H9 (cell line): ENCODE measurements around the gene SCAND1. TPM values are rescaled to one million over a fixed set of nuclear protein-coding genes. Genes with fewer than 3 reads are reported as not detected.

ENCODE experiments used
- DNase-seq: peaks from one replicate; pipeline ENCODE4 v3.0.0-alpha.2; 2017
- H2AFZ ChIP-seq: one replicate; pipeline ENCODE4 v1.6.1; 2013; ENCODE audit warnings: mild to moderate bottlenecking, low read length, control low read depth, moderate library complexity
- H2AK5ac ChIP-seq: 2 replicates; pipeline ENCODE4 v1.6.1; 2013; ENCODE audit warnings: low read length, control low read depth, mixed read lengths; ENCODE audit not compliant: insufficient read length
- H2BK120ac ChIP-seq: one replicate; pipeline ENCODE4 v1.6.1; 2013; ENCODE audit warnings: low read depth, mild to moderate bottlenecking, low read length, control low read depth, inconsistent platforms; ENCODE audit not compliant: poor library complexity, severe bottlenecking
- H2BK12ac ChIP-seq: 2 replicates; pipeline ENCODE4 v1.6.1; 2013; ENCODE audit warnings: low read length, control low read depth, mixed read lengths, low read depth; ENCODE audit not compliant: insufficient read length
- H2BK15ac ChIP-seq: 2 replicates; pipeline ENCODE4 v1.6.1; 2013; ENCODE audit warnings: low read depth, low read length, control low read depth
- H2BK20ac ChIP-seq: one replicate; pipeline ENCODE4 v1.6.1; 2013; ENCODE audit warnings: low read depth, mild to moderate bottlenecking, low read length, control low read depth, inconsistent platforms; ENCODE audit not compliant: poor library complexity, severe bottlenecking
- H2BK5ac ChIP-seq: 2 replicates; pipeline ENCODE4 v1.6.1; 2013; ENCODE audit warnings: low read length, control low read depth, mixed read lengths; ENCODE audit not compliant: insufficient read length
- H3K14ac ChIP-seq: 2 replicates; pipeline ENCODE4 v1.6.1; 2013; ENCODE audit warnings: low read length, control low read depth; ENCODE audit not compliant: insufficient read depth
- H3K18ac ChIP-seq: 2 replicates; pipeline ENCODE4 v1.6.1; 2013; ENCODE audit warnings: low read depth, mild to moderate bottlenecking, mixed read lengths, low read length, control low read depth; ENCODE audit not compliant: insufficient read length
- H3K23ac ChIP-seq: 2 replicates; pipeline ENCODE4 v1.6.1; 2013; ENCODE audit warnings: low read length, control low read depth, mixed read lengths, low read depth; ENCODE audit not compliant: insufficient read length
- H3K23me2 ChIP-seq: 2 replicates; pipeline ENCODE4 v1.6.1; 2013; ENCODE audit warnings: low read depth, mild to moderate bottlenecking, mixed read lengths, low read length, control low read depth; ENCODE audit not compliant: insufficient read length, poor library complexity, severe bottlenecking
- H3K27ac ChIP-seq: 2 replicates; pipeline ENCODE4 v1.5.1; 2013; ENCODE audit warnings: low read length, control low read depth, mixed read lengths, low read depth; ENCODE audit not compliant: insufficient read length
- H3K27me3 ChIP-seq: 2 replicates; pipeline ENCODE4 v1.6.1; 2013; ENCODE audit warnings: low read length, control low read depth, inconsistent platforms; ENCODE audit not compliant: insufficient read depth
- H3K4ac ChIP-seq: 2 replicates; pipeline ENCODE4 v1.6.1; 2013; ENCODE audit warnings: low read depth, mild to moderate bottlenecking, control low read depth, inconsistent platforms, low read length, moderate library complexity
- H3K4me1 ChIP-seq: 2 replicates; pipeline ENCODE4 v1.6.1; 2013; ENCODE audit warnings: low read length, control low read depth, inconsistent platforms; ENCODE audit not compliant: insufficient read depth
- H3K4me2 ChIP-seq: 2 replicates; pipeline ENCODE4 v1.6.1; 2013; ENCODE audit warnings: low read length, control low read depth, mixed read lengths; ENCODE audit not compliant: insufficient read length, insufficient read depth
- H3K56ac ChIP-seq: 2 replicates; pipeline ENCODE4 v1.6.1; 2013; ENCODE audit warnings: low read depth, mild to moderate bottlenecking, mixed read lengths, low read length, control low read depth; ENCODE audit not compliant: insufficient read length
- H3K79me1 ChIP-seq: 2 replicates; pipeline ENCODE4 v1.6.1; 2013; ENCODE audit warnings: low read depth, mild to moderate bottlenecking, moderate library complexity, low read length, control low read depth, inconsistent platforms; ENCODE audit not compliant: insufficient read depth, poor library complexity, severe bottlenecking
- H3K79me2 ChIP-seq: 2 replicates; pipeline ENCODE4 v1.6.1; 2013; ENCODE audit warnings: low read length, control low read depth, inconsistent platforms; ENCODE audit not compliant: insufficient read depth
- H3K9ac ChIP-seq: 2 replicates; pipeline ENCODE4 v1.6.1; 2013; ENCODE audit warnings: low read length, control low read depth, mixed read lengths; ENCODE audit not compliant: insufficient read length; ENCODE audit errors: extremely low read depth
- H3K9me3 ChIP-seq: one replicate; pipeline ENCODE4 v1.6.1; 2013; ENCODE audit warnings: low read depth, low read length, inconsistent platforms; ENCODE audit not compliant: control insufficient read depth
- H3T11ph ChIP-seq: one replicate; pipeline ENCODE4 v1.6.1; 2013; ENCODE audit warnings: mild to moderate bottlenecking, low read length, control low read depth, inconsistent platforms
- H4K20me1 ChIP-seq: one replicate; pipeline ENCODE4 v1.6.1; 2013; ENCODE audit not compliant: control insufficient read depth, insufficient read length, insufficient read depth
- H4K5ac ChIP-seq: 2 replicates; pipeline ENCODE4 v1.6.1; 2013; ENCODE audit warnings: low read depth, mild to moderate bottlenecking, mixed read lengths, low read length, control low read depth; ENCODE audit not compliant: insufficient read length
- H4K8ac ChIP-seq: replicated peaks from 2 replicates; pipeline ENCODE4 v1.6.1; 2013; ENCODE audit warnings: low read length, control low read depth, mixed read lengths, low read depth; ENCODE audit not compliant: insufficient read length
- H4K91ac ChIP-seq: 2 replicates; pipeline ENCODE4 v1.6.1; 2013; ENCODE audit warnings: low read depth, mild to moderate bottlenecking, moderate library complexity, mixed read lengths, low read length, control low read depth; ENCODE audit not compliant: insufficient read length
- H3K27ac Mint-ChIP-seq, 3 experiments: 2 replicates in 2 of 3; 3 replicates in 1 of 3; pipeline ENCODE4 v1.8.0; 2020 to 2021; ENCODE audit warnings: mixed read lengths in 3 of 3, mild to moderate bottlenecking in 1 of 3, moderate library complexity in 1 of 3
- H3K27me3 Mint-ChIP-seq: 2 replicates; pipeline ENCODE4 v1.8.0; 2021; ENCODE audit warnings: low read depth, mild to moderate bottlenecking, moderate library complexity, mixed read lengths
- H3K36me3 Mint-ChIP-seq, 3 experiments: 2 replicates in 2 of 3; 3 replicates in 1 of 3; pipeline ENCODE4 v1.8.0; 2020 to 2021; ENCODE audit warnings: low read depth in 3 of 3, mixed read lengths in 3 of 3; ENCODE audit not compliant: insufficient read depth in 1 of 3
- H3K4me1 Mint-ChIP-seq, 2 experiments: 2 replicates each; pipeline ENCODE4 v1.8.0; 2020; ENCODE audit warnings: mixed read lengths in 2 of 2
- H3K4me3 Mint-ChIP-seq, 2 experiments: 2 replicates in 1 of 2; 3 replicates in 1 of 2; pipeline ENCODE4 v1.8.0; 2020 to 2021; ENCODE audit warnings: mild to moderate bottlenecking in 2 of 2, mixed read lengths in 2 of 2, moderate library complexity in 1 of 2
- H3K9me3 Mint-ChIP-seq, 2 experiments: 2 replicates in 1 of 2; 3 replicates in 1 of 2; pipeline ENCODE4 v1.8.0; 2020; ENCODE audit warnings: mild to moderate bottlenecking in 2 of 2, mixed read lengths in 2 of 2, moderate library complexity in 1 of 2
- WGBS: extraction: QIAGEN DNeasy Blood & Tissue Kit; methylation state at CpG from one replicate; pipeline ENCODE4 v1.1.7; 2013; ENCODE audit warnings: missing lambda C conversion rate, low lambda C conversion rate, mixed read lengths; ENCODE audit not compliant: insufficient read length; ENCODE audit errors: extremely low coverage; 5-methylcytosine and 5-hydroxymethylcytosine counted together
- total RNA-seq: library from RNA; stranded (reverse); gene quantifications from 2 replicates; pipeline ENCODE4 v1.2.1, GENCODE V29; 2021
- TF ChIP-seq, protein P1 (sequence below): fragments of 200-600 bp; sonication (generic); conservative IDR thresholded peaks from 3 replicates; pipeline ENCODE4 v1.8.0; 2021; ENCODE audit warnings: antibody characterized with exemption, mild to moderate bottlenecking

Gene SCAND1
- total RNA-seq, 1 experiment from 2014 or later: 59.1 TPM

DNA sequence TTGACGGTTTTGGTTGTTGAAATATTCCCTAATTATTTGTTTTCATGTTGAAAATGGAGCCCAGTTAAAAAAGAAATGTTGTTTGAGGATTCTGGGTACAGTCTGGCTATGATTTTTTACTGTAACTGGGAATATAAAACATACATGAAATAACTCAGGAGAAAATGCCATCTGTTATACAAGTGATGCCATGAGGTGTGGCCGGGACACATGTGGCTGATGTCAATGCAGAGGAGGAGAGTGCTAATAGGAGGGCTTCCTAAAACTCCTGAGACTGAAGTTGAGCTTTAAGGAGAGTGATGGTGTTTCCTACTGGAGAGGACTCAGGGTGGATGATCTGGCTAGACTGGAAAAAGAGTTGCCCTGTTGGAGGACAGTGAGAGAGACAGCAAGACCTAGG, 12.7 kb downstream of the SCAND1 start:
- Mint-ChIP-seq H3K27ac (peak overlapping the region in 1 of 3 experiments; percentile 44; a peak in 2 of 7 replicates), H3K4me3 (no peak overlapping the region), H3K9me3 (no peaks in the 10 kb centered on the region), H3K4me1 (peaks cover 20% of the 10 kb centered on the region in 2 experiments), H3K36me3 (peaks cover 24 to 63% (median 42%) of the 10 kb centered on the region in 3 experiments; a peak in 6 of 7 replicates), H3K27me3 (no peaks in the 10 kb centered on the region; the same call in 1 of the 2 replicates)
- Histone ChIP-seq H3K9me3 (no peaks in the 10 kb centered on the region), H3K79me1 (no peaks in the 10 kb centered on the region), H4K8ac (no peak overlapping the region), H2AFZ (no peak overlapping the region), H3K4ac (no peak overlapping the region), H3K14ac (no peak overlapping the region), H3K27me3 (no peaks in the 10 kb centered on the region), H2BK20ac (no peak overlapping the region), H4K91ac (no peak overlapping the region), H3K4me1 (peaks cover 2% of the 10 kb centered on the region; the same call in 1 of the 2 replicates), H3K56ac (no peak overlapping the region), H2AK5ac (no peak overlapping the region), H4K5ac (no peak overlapping the region), H3T11ph (no peak overlapping the region), H2BK5ac (no peak overlapping the region), H2BK120ac (no peak overlapping the region), H3K23me2 (no peaks in the 10 kb centered on the region), H3K27ac (no peak overlapping the region), H2BK15ac (no peak overlapping the region), H3K23ac (no peak overlapping the region), H3K18ac (no peak overlapping the region), H3K4me2 (no peak overlapping the region), H3K9ac (no peak overlapping the region), H4K20me1 (no peaks in the 10 kb centered on the region), H3K79me2 (no peaks in the 10 kb centered on the region), H2BK12ac (no peak overlapping the region)
- DNase-seq: no peak
- WGBS: no CpG with 5 or more reads among the region's 2 CpGs
- TF ChIP-seq, protein P1, sequence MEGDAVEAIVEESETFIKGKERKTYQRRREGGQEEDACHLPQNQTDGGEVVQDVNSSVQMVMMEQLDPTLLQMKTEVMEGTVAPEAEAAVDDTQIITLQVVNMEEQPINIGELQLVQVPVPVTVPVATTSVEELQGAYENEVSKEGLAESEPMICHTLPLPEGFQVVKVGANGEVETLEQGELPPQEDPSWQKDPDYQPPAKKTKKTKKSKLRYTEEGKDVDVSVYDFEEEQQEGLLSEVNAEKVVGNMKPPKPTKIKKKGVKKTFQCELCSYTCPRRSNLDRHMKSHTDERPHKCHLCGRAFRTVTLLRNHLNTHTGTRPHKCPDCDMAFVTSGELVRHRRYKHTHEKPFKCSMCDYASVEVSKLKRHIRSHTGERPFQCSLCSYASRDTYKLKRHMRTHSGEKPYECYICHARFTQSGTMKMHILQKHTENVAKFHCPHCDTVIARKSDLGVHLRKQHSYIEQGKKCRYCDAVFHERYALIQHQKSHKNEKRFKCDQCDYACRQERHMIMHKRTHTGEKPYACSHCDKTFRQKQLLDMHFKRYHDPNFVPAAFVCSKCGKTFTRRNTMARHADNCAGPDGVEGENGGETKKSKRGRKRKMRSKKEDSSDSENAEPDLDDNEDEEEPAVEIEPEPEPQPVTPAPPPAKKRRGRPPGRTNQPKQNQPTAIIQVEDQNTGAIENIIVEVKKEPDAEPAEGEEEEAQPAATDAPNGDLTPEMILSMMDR: no peak
